Endothelial cell of umbilical vein (primary cell): Measurements from ENCODE around the gene C19orf73. TPM values are rescaled to one million over a fixed set of nuclear protein-coding genes. Genes with fewer than 3 reads are reported as not detected.

Experiments used
- BruUV-seq: library from RNA; stranded (reverse); fragments of 400-500 nt; replicated peaks from 2 replicates; lab custom pipeline; 2021; lab: Mats Ljungman, UMichigan
- CTCF ChIA-PET: fragments of 300-600, 350-600 bp; sonication (Branson Sonifier 250); formaldehyde crosslinking; loops from one replicate; lab custom pipeline; 2021; ENCODE audit warnings: antibody characterized with exemption, inconsistent platforms; lab: Charles Lee
- POLR2A ChIA-PET: fragments of 300-600, 350-600 bp; sonication (Branson Sonifier 250); formaldehyde crosslinking; loops from one replicate; lab custom pipeline; 2021; ENCODE audit warnings: antibody characterized with exemption, inconsistent platforms; lab: Charles Lee
- DNase-seq: peaks from one replicate; pipeline ENCODE4 v3.0.0-alpha.2; 2011; ENCODE audit warnings: low read depth, low spot score
- FAIRE-seq: peaks from 2 replicates; lab custom pipeline; 2011; peaks lifted over from hg19 to GRCh38; lab: Jason Lieb, UNC
- H2AFZ ChIP-seq: 2 replicates; pipeline ENCODE4 v1.6.0; 2012; ENCODE audit warnings: low read depth, low read length, control low read depth, inconsistent platforms
- H3K27ac ChIP-seq: 2 replicates; pipeline ENCODE4 v1.5.1; 2011; ENCODE audit warnings: low read depth, mild to moderate bottlenecking, control low read depth, low read length, moderate library complexity; ENCODE audit not compliant: insufficient read depth
- H3K27me3 ChIP-seq, 2 experiments: 2 replicates each; pipeline versions ENCODE4 v1.6.0 to v1.6.1; 2011; ENCODE audit warnings: low read length in 2 of 2, mixed read lengths in 1 of 2; ENCODE audit not compliant: control insufficient read depth in 2 of 2, insufficient read depth in 2 of 2
- H3K36me3 ChIP-seq, 2 experiments: 2 replicates in 1 of 2; 3 replicates in 1 of 2; pipeline ENCODE4 v1.5.1; 2011; ENCODE audit warnings: low read length in 2 of 2, mild to moderate bottlenecking in 1 of 2, moderate library complexity in 1 of 2; ENCODE audit not compliant: control insufficient read depth in 2 of 2, insufficient read depth in 2 of 2; ENCODE audit errors: extremely low read depth in 1 of 2
- H3K4me1 ChIP-seq: 3 replicates; pipeline ENCODE4 v1.5.1; 2011; ENCODE audit warnings: mild to moderate bottlenecking, low read length; ENCODE audit not compliant: control insufficient read depth, insufficient read depth; ENCODE audit errors: extremely low read depth
- H3K4me2 ChIP-seq: 2 replicates; pipeline ENCODE4 v1.6.1; 2011; ENCODE audit warnings: low read length, control low read depth, mixed read lengths; ENCODE audit not compliant: insufficient read depth
- H3K4me3 ChIP-seq, 3 experiments: fragments of 200-600 bp in 1 of 3; sonication (generic), shearing (Covaris generic) in 1 of 3; replicated peaks in 1 of 3; 2 replicates each; pipeline ENCODE4 v1.5.1; 2011 to 2016; ENCODE audit warnings: control low read depth in 3 of 3, low read length in 3 of 3, mild to moderate bottlenecking in 2 of 3, inconsistent platforms in 1 of 3, low read depth in 1 of 3, moderate library complexity in 1 of 3; ENCODE audit not compliant: insufficient read depth in 1 of 3
- H3K79me2 ChIP-seq: 2 replicates; pipeline ENCODE4 v1.6.0; 2012; ENCODE audit warnings: low read length, inconsistent platforms; ENCODE audit not compliant: control insufficient read depth, insufficient read depth
- H3K9ac ChIP-seq: replicated peaks from 2 replicates; pipeline ENCODE3; 2011; ENCODE audit warnings: low read length, control low read depth; ENCODE audit not compliant: insufficient read depth; ENCODE audit errors: extremely low read depth
- H3K9me1 ChIP-seq: replicated peaks from 3 replicates; pipeline ENCODE4 v1.6.0; 2011; ENCODE audit warnings: mild to moderate bottlenecking, low read length; ENCODE audit not compliant: control insufficient read depth, insufficient read depth; ENCODE audit errors: extremely low read depth
- H3K9me3 ChIP-seq: replicated peaks from 2 replicates; pipeline ENCODE4 v1.5.1; 2012; ENCODE audit warnings: low read length, inconsistent platforms; ENCODE audit not compliant: control insufficient read depth, insufficient read depth
- H4K20me1 ChIP-seq: replicated peaks from 2 replicates; pipeline ENCODE3; 2011; ENCODE audit warnings: mild to moderate bottlenecking, low read length; ENCODE audit not compliant: control insufficient read depth, insufficient read depth; ENCODE audit errors: extremely low read depth
- CTCF ChIP-seq, 2 donors: IDR thresholded peaks; 1 replicate in 1 of 2; 2 replicates in 1 of 2; pipeline ENCODE4 v1.5.1; 2011; ENCODE audit warnings: low read length in 2 of 2, mild to moderate bottlenecking in 2 of 2, moderate library complexity in 2 of 2, control low read depth in 1 of 2, inconsistent platforms in 1 of 2, low read depth in 1 of 2; ENCODE audit not compliant: insufficient read depth in 1 of 2; ENCODE audit errors: extremely low read depth in 1 of 2
- EZH2 ChIP-seq: IDR thresholded peaks from 2 replicates; pipeline ENCODE4 v1.6.1; 2012; ENCODE audit warnings: borderline replicate concordance, low read depth, mild to moderate bottlenecking, moderate library complexity, low read length, inconsistent platforms; ENCODE audit not compliant: severe bottlenecking
- FOS ChIP-seq: IDR thresholded peaks from 2 replicates; pipeline ENCODE4 v1.6.1; 2011; ENCODE audit warnings: mild to moderate bottlenecking, low read length, moderate library complexity, borderline replicate concordance; ENCODE audit not compliant: insufficient read depth
- GATA2 ChIP-seq: IDR thresholded peaks from 2 replicates; pipeline ENCODE4 v1.7.0; 2011; ENCODE audit warnings: low read depth, mild to moderate bottlenecking, moderate library complexity, mixed read lengths, low read length; ENCODE audit not compliant: insufficient read length, insufficient read depth
- JUN ChIP-seq: IDR thresholded peaks from 2 replicates; pipeline ENCODE4 v1.6.1; 2011; ENCODE audit warnings: borderline replicate concordance, low read depth; ENCODE audit not compliant: insufficient read length, insufficient read depth
- MAX ChIP-seq: IDR thresholded peaks from 2 replicates; pipeline ENCODE4 v1.6.1; 2011; ENCODE audit not compliant: insufficient read depth, insufficient read length
- MYC ChIP-seq: IDR thresholded peaks from one replicate; pipeline ENCODE4 v1.6.1; 2011; ENCODE audit warnings: mild to moderate bottlenecking, low read depth, low read length
- POLR2A ChIP-seq: IDR thresholded peaks from 2 replicates; pipeline ENCODE4 v1.6.1; 2012; ENCODE audit warnings: low read depth, mild to moderate bottlenecking, control low read depth, low read length
- POLR2AphosphoS5 ChIP-seq: IDR thresholded peaks from 2 replicates; pipeline ENCODE4 v1.6.1; 2012; ENCODE audit warnings: low read depth, mild to moderate bottlenecking, control low read depth, low read length, moderate library complexity; ENCODE audit not compliant: insufficient read depth
- dilution Hi-C: fragments of 300-500 bp; cut with MboI; formaldehyde crosslinking; loops from one replicate; pipeline ENCODE4 v1.15.0; 2019; ENCODE audit warnings: low sequenced_read_pairs; ENCODE audit not compliant: extremely low pct_ligation_motif_present
- intact Hi-C: fragments of 100-400 bp; cut with micrococcal nuclease; formaldehyde crosslinking; loops from one replicate; pipeline ENCODE4 v1.10.0; 2022
- polyA plus RNA-seq, 4 experiments: library from polyadenylated mRNA; depleted of rRNA in 3 of 4; stranded (reverse) in 3 of 4; unstranded in 1 of 4; fragments of >200 nt; gene quantifications; 2 replicates each; pipeline versions ENCODE4 v1.2.1 to v1.2.3, GENCODE V29; 2011 to 2012; ENCODE audit warnings: missing spikeins in 1 of 4
- total RNA-seq: library from RNA; stranded (reverse); gene quantifications from 2 replicates; pipeline ENCODE4 v1.2.3, GENCODE V29; 2021

Gene C19orf73
- total and polyA plus RNA-seq, 2 donors (not counting 3 experiments of a cell fraction or from before 2014, with no cell fraction given) = 1.8 TPM; not detected in 1

GRCh38 chr19:49101160-49101559, 17.8 kb downstream of the C19orf73 start:
- CTCF ChIA-PET = interaction anchor here (0.9 to 4.0 kb wide), 2 partner anchors 98 to 107 kb away, joined by 4 to 85 read pairs; no protein-coding TSS in a partner anchor

More at GRCh38 chr19:49101160-49101559, 17.8 kb downstream of the C19orf73 start:
- peaks cover 19% of the 10 kb centered on the region for H3K79me2 ChIP-seq
- no peak overlapping the region for H3K4me3 ChIP-seq
- H3K4me2 ChIP-seq = no peak overlapping the region
- H3K27me3 ChIP-seq = no peaks in the 10 kb centered on the region
- no TSS peak for BruUV-seq
- no peak for TF ChIP-seq POLR2A
- TF ChIP-seq EZH2 = no peak
- TF ChIP-seq JUN = no peak
- no peak for TF ChIP-seq MAX
- TF ChIP-seq MYC = no peak
- no peak for TF ChIP-seq GATA2
- TF ChIP-seq POLR2AphosphoS5 = no peak
- no peak for TF ChIP-seq CTCF (IDR thresholded peaks at IDR 0.05; ENCODE audit: extremely low read depth in 1 of 2, insufficient read depth in 1 of 2, low read depth in 1 of 2, low read length in 2 of 2)
- no peak for TF ChIP-seq FOS
- FAIRE-seq = no peak
- intact Hi-C loops (no loop called here), dilution Hi-C loops (no loop called here)
- H3K9me3 ChIP-seq = no peaks in the 10 kb centered on the region
- H3K36me3 ChIP-seq = peaks cover 29 to 65% of the 10 kb centered on the region in 2 experiments
- DNase-seq = no peak
- POLR2A ChIA-PET = no interaction called here
- no peak overlapping the region for H3K9ac ChIP-seq
- H2AFZ ChIP-seq = no peak overlapping the region
- H3K9me1 ChIP-seq = no peaks in the 10 kb centered on the region
- H3K27ac ChIP-seq = no peak overlapping the region
- no peaks in the 10 kb centered on the region for H3K4me1 ChIP-seq
- H4K20me1 ChIP-seq = peaks cover 3% of the 10 kb centered on the region
